ENCODE results near the gene PHACTR2. TPM values are rescaled to one million over a fixed set of nuclear protein-coding genes. Genes with fewer than 3 reads are reported as not detected.

PHACTR2 gene
- total and polyA plus RNA-seq, 9 donors: 19.5 to 66.5 (median 34.4) TPM

GRCh38 chr6:143745166-143746133 lies 67.7 kb downstream of the PHACTR2 start:
- H3K27ac ChIP-seq (ENCODE audit: low read length): peak overlapping the region; percentile 96
- 46% methylated on average over 8 of the region's 22 CpGs for WGBS (ENCODE audit: insufficient coverage)
- peak; percentile 85 for DNase-seq
- no peaks in the 10 kb centered on the region for H3K27me3 ChIP-seq (ENCODE audit: control insufficient read depth, insufficient read depth, low read length)
- H3K4me1 ChIP-seq (ENCODE audit: control insufficient read depth, insufficient read depth, low read length): peaks cover 47% of the 10 kb centered on the region
- peak overlapping the region; percentile 17 for H3K4me3 ChIP-seq (ENCODE audit: low read length)
- H3K9me3 ChIP-seq (replicated peaks; ENCODE audit: control insufficient read depth, low read depth, low read length): no peaks in the 10 kb centered on the region
- no peaks in the 10 kb centered on the region for H3K36me3 ChIP-seq (ENCODE audit: control insufficient read depth, insufficient read depth, low read length)

- Histone ChIP-seq H3K9me3 (replicated peaks; ENCODE audit: control insufficient read depth, low read depth, low read length) (no peaks in the 10 kb centered on the region), H3K27ac (ENCODE audit: low read length) (peak overlapping the region; percentile 96), H3K27me3 (ENCODE audit: control insufficient read depth, insufficient read depth, low read length) (no peaks in the 10 kb centered on the region), H3K4me3 (ENCODE audit: low read length) (no peak overlapping the region), H3K4me1 (ENCODE audit: control insufficient read depth, insufficient read depth, low read length) (peaks cover 50% of the 10 kb centered on the region), H3K36me3 (ENCODE audit: control insufficient read depth, insufficient read depth, low read length) (no peaks in the 10 kb centered on the region)
- DNase-seq: peak; percentile 68
- 53% methylated on average over 3 of the region's 12 CpGs for WGBS (ENCODE audit: insufficient coverage)
These were observed 68.7 kb downstream of the PHACTR2 start for GRCh38 chr6:143746202-143747119.

GRCh38 chr6:143747347-143747842 lies 69.6 kb downstream of the PHACTR2 start:
- 40% methylated on average over 1 of the region's 8 CpGs for WGBS (ENCODE audit: insufficient coverage)
- peaks cover 47% of the 10 kb centered on the region for H3K4me1 ChIP-seq (ENCODE audit: control insufficient read depth, insufficient read depth, low read length)

GRCh38 chr6:143749891-143750290 lies 72.1 kb downstream of the PHACTR2 start:
- Histone ChIP-seq H3K27ac (ENCODE audit: low read length) (peak overlapping the region; percentile 11), H3K9me3 (replicated peaks; ENCODE audit: control insufficient read depth, low read depth, low read length) (no peaks in the 10 kb centered on the region), H3K4me3 (ENCODE audit: low read length) (no peak overlapping the region), H3K36me3 (ENCODE audit: control insufficient read depth, insufficient read depth, low read length) (peaks cover 4% of the 10 kb centered on the region), H3K27me3 (ENCODE audit: control insufficient read depth, insufficient read depth, low read length) (no peaks in the 10 kb centered on the region), H3K4me1 (ENCODE audit: control insufficient read depth, insufficient read depth, low read length) (peaks cover 24% of the 10 kb centered on the region)
- WGBS (ENCODE audit: insufficient coverage): no CpG with 5 or more reads among the region's 1 CpG
- peak; percentile 75 for DNase-seq

More at GRCh38 chr6:143747347-143747842, 69.6 kb downstream of the PHACTR2 start:
- H3K4me3 ChIP-seq (ENCODE audit: low read length): no peak overlapping the region
- no peaks in the 10 kb centered on the region for H3K36me3 ChIP-seq (ENCODE audit: control insufficient read depth, insufficient read depth, low read length)
- DNase-seq: no peak
- H3K27me3 ChIP-seq (ENCODE audit: control insufficient read depth, insufficient read depth, low read length): no peaks in the 10 kb centered on the region
- H3K27ac ChIP-seq (ENCODE audit: low read length): no peak overlapping the region
- no peaks in the 10 kb centered on the region for H3K9me3 ChIP-seq (replicated peaks; ENCODE audit: control insufficient read depth, low read depth, low read length)

GRCh38 chr6:143750877-143751276 lies 73.1 kb downstream of the PHACTR2 start:
- H3K27ac ChIP-seq (ENCODE audit: low read length): peak overlapping the region; percentile 1
- peaks cover 15% of the 10 kb centered on the region for H3K4me1 ChIP-seq (ENCODE audit: control insufficient read depth, insufficient read depth, low read length)
- H3K27me3 ChIP-seq (ENCODE audit: control insufficient read depth, insufficient read depth, low read length): no peaks in the 10 kb centered on the region
- WGBS (ENCODE audit: insufficient coverage): 43% methylated on average over 2 of the region's 3 CpGs
- peak; percentile 68 for DNase-seq
- no peaks in the 10 kb centered on the region for H3K9me3 ChIP-seq (replicated peaks; ENCODE audit: control insufficient read depth, low read depth, low read length)
- H3K4me3 ChIP-seq (ENCODE audit: low read length): no peak overlapping the region
- peaks cover 9% of the 10 kb centered on the region for H3K36me3 ChIP-seq (ENCODE audit: control insufficient read depth, insufficient read depth, low read length)

GRCh38 chr6:143752459-143752858 lies 74.7 kb downstream of the PHACTR2 start:
- Histone ChIP-seq H3K27ac (ENCODE audit: low read length) (no peak overlapping the region), H3K27me3 (ENCODE audit: control insufficient read depth, insufficient read depth, low read length) (no peaks in the 10 kb centered on the region), H3K4me3 (ENCODE audit: low read length) (no peak overlapping the region), H3K9me3 (replicated peaks; ENCODE audit: control insufficient read depth, low read depth, low read length) (no peaks in the 10 kb centered on the region), H3K4me1 (ENCODE audit: control insufficient read depth, insufficient read depth, low read length) (peaks cover 5% of the 10 kb centered on the region), H3K36me3 (ENCODE audit: control insufficient read depth, insufficient read depth, low read length) (peaks cover 17% of the 10 kb centered on the region)
- WGBS (ENCODE audit: insufficient coverage): no CpG with 5 or more reads among the region's 2 CpGs
- no peak for DNase-seq

- Histone ChIP-seq H3K4me1 (ENCODE audit: control insufficient read depth, insufficient read depth, low read length) (peaks cover 3% of the 10 kb centered on the region), H3K27ac (ENCODE audit: low read length) (no peak overlapping the region), H3K4me3 (ENCODE audit: low read length) (no peak overlapping the region), H3K36me3 (ENCODE audit: control insufficient read depth, insufficient read depth, low read length) (peaks cover 21% of the 10 kb centered on the region), H3K9me3 (replicated peaks; ENCODE audit: control insufficient read depth, low read depth, low read length) (no peaks in the 10 kb centered on the region), H3K27me3 (ENCODE audit: control insufficient read depth, insufficient read depth, low read length) (no peaks in the 10 kb centered on the region)
- WGBS (ENCODE audit: insufficient coverage): no CpG with 5 or more reads among the region's 4 CpGs
- DNase-seq: no peak
These were observed 75.9 kb downstream of the PHACTR2 start for GRCh38 chr6:143753678-143754077.

- Histone ChIP-seq H3K4me3 (ENCODE audit: low read length) (no peak overlapping the region), H3K9me3 (replicated peaks; ENCODE audit: control insufficient read depth, low read depth, low read length) (no peaks in the 10 kb centered on the region), H3K36me3 (ENCODE audit: control insufficient read depth, insufficient read depth, low read length) (peaks cover 21% of the 10 kb centered on the region), H3K4me1 (ENCODE audit: control insufficient read depth, insufficient read depth, low read length) (peaks cover 4% of the 10 kb centered on the region), H3K27ac (ENCODE audit: low read length) (peak overlapping the region; percentile 13), H3K27me3 (ENCODE audit: control insufficient read depth, insufficient read depth, low read length) (no peaks in the 10 kb centered on the region)
- DNase-seq: no peak
- 84% methylated on average over 3 of the region's 4 CpGs for WGBS (ENCODE audit: insufficient coverage)
These were observed 76.4 kb downstream of the PHACTR2 start for GRCh38 chr6:143754204-143754603.

GRCh38 chr6:143755301-143755744 lies 77.6 kb downstream of the PHACTR2 start:
- WGBS (ENCODE audit: insufficient coverage): no CpG with 5 or more reads among the region's 5 CpGs
- no peak overlapping the region for H3K27ac ChIP-seq (ENCODE audit: low read length)
- H3K36me3 ChIP-seq (ENCODE audit: control insufficient read depth, insufficient read depth, low read length): peaks cover 25% of the 10 kb centered on the region
- no peaks in the 10 kb centered on the region for H3K27me3 ChIP-seq (ENCODE audit: control insufficient read depth, insufficient read depth, low read length)
- no peaks in the 10 kb centered on the region for H3K9me3 ChIP-seq (replicated peaks; ENCODE audit: control insufficient read depth, low read depth, low read length)
- H3K4me3 ChIP-seq (ENCODE audit: low read length): no peak overlapping the region
- no peak for DNase-seq
- H3K4me1 ChIP-seq (ENCODE audit: control insufficient read depth, insufficient read depth, low read length): peaks cover 8% of the 10 kb centered on the region
